PC-3 (cell line): ENCODE results near the gene DGKI. TPM values are rescaled to one million over a fixed set of nuclear protein-coding genes. Genes with fewer than 3 reads are reported as not detected.

Source experiments
- ATAC-seq: fragments of 200-7000 bp; cut with Tn5 transposase; 2 replicates; pipeline ENCODE4 v1.9.1; 2020; ENCODE audit warnings: mild to moderate bottlenecking, moderate library complexity
- BruUV-seq: library from RNA; stranded (reverse); fragments of 400-500 nt; replicated peaks from 2 replicates; lab custom pipeline; 2021; lab: Mats Ljungman, UMichigan
- CTCF ChIA-PET: fragments of 300-600 bp; sonication (Branson Sonifier 250); formaldehyde crosslinking; loops from one replicate; lab custom pipeline; 2022; ENCODE audit warnings: antibody characterized with exemption; lab: Charles Lee
- POLR2A ChIA-PET: fragments of 300-600 bp; sonication (Branson Sonifier 250); formaldehyde crosslinking; loops from one replicate; lab custom pipeline; 2022; ENCODE audit warnings: antibody characterized with exemption; ENCODE audit not compliant: unreplicated experiment; lab: Charles Lee
- DNase-seq: peaks from one replicate; pipeline ENCODE4 v3.0.0-alpha.2; 2015
- H2AFZ ChIP-seq: fragments of 300-600 bp; sonication (generic); 2 replicates; pipeline ENCODE4 v1.6.0; 2016; ENCODE audit warnings: antibody characterized with exemption, low read length
- H3F3A ChIP-seq: fragments of 300-600 bp; sonication (generic); one replicate; pipeline ENCODE4 v1.6.0; 2017; ENCODE audit warnings: antibody characterized with exemption, low read length, control low read depth, mild to moderate bottlenecking; ENCODE audit not compliant: unreplicated experiment
- H3K27ac ChIP-seq: fragments of 300-600 bp; sonication (generic); 2 replicates; pipeline ENCODE4 v1.5.1; 2016; ENCODE audit warnings: mild to moderate bottlenecking, low read length
- H3K27me3 ChIP-seq: fragments of 300-600 bp; sonication (generic); 2 replicates; pipeline ENCODE4 v1.6.1; 2016; ENCODE audit warnings: low read length, mixed read lengths
- H3K36me3 ChIP-seq: fragments of 300-600 bp; sonication (generic); 2 replicates; pipeline ENCODE4 v1.6.1; 2016; ENCODE audit warnings: low read depth, mixed run types, low read length, mixed read lengths
- H3K4me1 ChIP-seq: fragments of 300-600 bp; sonication (generic); 2 replicates; pipeline ENCODE4 v1.5.1; 2016; ENCODE audit warnings: low read length; ENCODE audit not compliant: insufficient read depth
- H3K4me2 ChIP-seq: fragments of 300-600 bp; sonication (generic); 2 replicates; pipeline ENCODE4 v1.6.0; 2016; ENCODE audit warnings: low read length
- H3K4me3 ChIP-seq: fragments of 300-600 bp; sonication (generic); 2 replicates; pipeline ENCODE4 v1.5.1; 2016; ENCODE audit warnings: mild to moderate bottlenecking, low read length, mixed read lengths
- H3K79me2 ChIP-seq: fragments of 300-600 bp; sonication (generic); 2 replicates; pipeline ENCODE4 v1.6.1; 2017; ENCODE audit warnings: low read length, mixed read lengths
- H3K9ac ChIP-seq: fragments of 300-600 bp; sonication (generic); 2 replicates; pipeline ENCODE4 v1.6.0; 2016; ENCODE audit warnings: mild to moderate bottlenecking, low read length
- H3K9me2 ChIP-seq: fragments of 300-600 bp; sonication (generic); replicated peaks from 2 replicates; pipeline ENCODE4 v1.6.1; 2016; ENCODE audit warnings: mixed run types, low read length, mixed read lengths
- H3K9me3 ChIP-seq: fragments of 300-600 bp; sonication (generic); 2 replicates; pipeline ENCODE4 v1.6.1; 2016; ENCODE audit warnings: low read length, mixed read lengths
- H4K20me1 ChIP-seq: fragments of 300-600 bp; sonication (generic); 2 replicates; pipeline ENCODE4 v1.6.1; 2016; ENCODE audit warnings: low read length, mixed read lengths
- EZH2 ChIP-seq: fragments of 300-600 bp; sonication (generic); IDR thresholded peaks from one replicate; pipeline ENCODE4 v1.6.1; 2017; ENCODE audit warnings: antibody characterized with exemption, mild to moderate bottlenecking, low read length; ENCODE audit not compliant: unreplicated experiment
- EZH2phosphoT487 ChIP-seq: fragments of 300-600 bp; sonication (generic); IDR thresholded peaks from 2 replicates; pipeline ENCODE4 v1.6.1; 2018; ENCODE audit warnings: mild to moderate bottlenecking, antibody characterized with exemption, low read length, borderline replicate concordance
- intact Hi-C: fragments of 100-400 bp; cut with micrococcal nuclease; formaldehyde crosslinking; loops from 2 replicates; pipeline ENCODE4 v1.9.0; 2023
- total RNA-seq: library from RNA; depleted of rRNA; stranded (reverse); fragments of >200 nt; gene quantifications from 2 replicates; pipeline ENCODE4 v1.2.3, GENCODE V29; 2014
- TF ChIP-seq, protein P1 (sequence below): fragments of 300-600 bp; sonication (generic); conservative IDR thresholded peaks from 2 replicates; pipeline ENCODE4 v1.5.1; 2017; ENCODE audit warnings: antibody characterized with exemption, low read depth, mild to moderate bottlenecking, low read length

Gene DGKI
- total RNA-seq, 1 experiment from 2014 or later = not detected

DNA sequence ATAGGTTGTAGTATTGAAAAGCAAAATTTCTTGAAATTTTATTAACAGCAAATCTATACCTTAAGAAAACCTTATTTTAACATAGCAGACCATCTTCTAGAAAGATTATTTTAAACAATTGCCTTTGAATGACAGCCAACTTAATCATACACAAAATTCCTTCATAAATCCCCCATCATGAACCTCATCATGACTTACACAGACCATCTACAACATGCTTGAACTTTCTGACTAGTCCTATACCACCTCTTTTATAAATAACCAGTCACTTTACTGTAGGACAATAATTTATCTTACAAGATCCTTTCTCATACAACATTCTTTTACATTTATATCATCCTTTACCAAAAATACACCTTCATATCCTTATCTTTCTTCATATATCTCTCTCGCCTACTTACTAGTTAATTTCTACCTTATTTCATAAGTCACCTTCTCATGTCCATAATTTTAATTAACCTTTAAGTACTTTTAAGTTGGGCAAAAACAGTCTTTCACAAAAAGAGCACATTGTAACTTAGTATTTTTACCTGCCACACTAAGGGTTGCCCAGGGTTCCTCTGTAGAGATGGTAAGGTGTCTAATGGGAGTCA, 486.6 kb downstream of the DGKI start:
- ChIA-PET CTCF (no interaction called here), POLR2A (no interaction called here)
- H3K4me3 ChIP-seq = no peak overlapping the region
- no peaks in the 10 kb centered on the region for H3K27me3 ChIP-seq
- TF ChIP-seq, protein P1, sequence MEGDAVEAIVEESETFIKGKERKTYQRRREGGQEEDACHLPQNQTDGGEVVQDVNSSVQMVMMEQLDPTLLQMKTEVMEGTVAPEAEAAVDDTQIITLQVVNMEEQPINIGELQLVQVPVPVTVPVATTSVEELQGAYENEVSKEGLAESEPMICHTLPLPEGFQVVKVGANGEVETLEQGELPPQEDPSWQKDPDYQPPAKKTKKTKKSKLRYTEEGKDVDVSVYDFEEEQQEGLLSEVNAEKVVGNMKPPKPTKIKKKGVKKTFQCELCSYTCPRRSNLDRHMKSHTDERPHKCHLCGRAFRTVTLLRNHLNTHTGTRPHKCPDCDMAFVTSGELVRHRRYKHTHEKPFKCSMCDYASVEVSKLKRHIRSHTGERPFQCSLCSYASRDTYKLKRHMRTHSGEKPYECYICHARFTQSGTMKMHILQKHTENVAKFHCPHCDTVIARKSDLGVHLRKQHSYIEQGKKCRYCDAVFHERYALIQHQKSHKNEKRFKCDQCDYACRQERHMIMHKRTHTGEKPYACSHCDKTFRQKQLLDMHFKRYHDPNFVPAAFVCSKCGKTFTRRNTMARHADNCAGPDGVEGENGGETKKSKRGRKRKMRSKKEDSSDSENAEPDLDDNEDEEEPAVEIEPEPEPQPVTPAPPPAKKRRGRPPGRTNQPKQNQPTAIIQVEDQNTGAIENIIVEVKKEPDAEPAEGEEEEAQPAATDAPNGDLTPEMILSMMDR = no peak
- intact Hi-C loops = no loop called here
- DNase-seq (peak; percentile 15), ATAC-seq (no peak)
- no peaks in the 10 kb centered on the region for H4K20me1 ChIP-seq
- H3F3A ChIP-seq = no peaks in the 10 kb centered on the region
- peaks cover 18% of the 10 kb centered on the region for H3K9me3 ChIP-seq
- H3K79me2 ChIP-seq = no peaks in the 10 kb centered on the region
- H3K36me3 ChIP-seq = no peaks in the 10 kb centered on the region
- no peak overlapping the region for H3K27ac ChIP-seq
- H3K4me2 ChIP-seq = no peak overlapping the region
- H3K9me2 ChIP-seq = no peaks in the 10 kb centered on the region
- H3K4me1 ChIP-seq = no peaks in the 10 kb centered on the region
- no peak overlapping the region for H2AFZ ChIP-seq
- BruUV-seq = no TSS peak
- no peak overlapping the region for H3K9ac ChIP-seq

DNA sequence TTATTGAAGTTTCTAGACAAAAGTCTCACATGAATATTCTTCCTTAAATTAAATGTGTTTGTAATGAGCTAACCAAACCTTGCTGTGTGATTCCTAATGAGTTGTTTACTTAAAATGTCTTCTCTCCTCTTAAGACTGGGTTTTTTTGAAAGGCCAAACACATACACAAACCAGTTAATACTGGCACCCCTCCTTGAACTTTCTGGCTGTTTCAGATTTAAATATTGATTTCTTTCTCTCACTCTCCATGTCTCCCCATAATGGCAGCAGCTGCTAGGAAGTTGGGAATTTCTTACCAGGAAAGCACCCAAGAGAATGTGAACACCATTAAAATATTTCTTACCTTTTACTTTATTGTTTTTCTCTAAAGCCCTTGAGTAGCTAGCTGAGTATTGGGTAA, 491.8 kb downstream of the DGKI start:
- peaks cover 20% of the 10 kb centered on the region; the same call in 1 of the 2 replicates for H3K27me3 ChIP-seq
- ChIA-PET POLR2A (no interaction called here), CTCF (no interaction called here)
- H4K20me1 ChIP-seq = no peaks in the 10 kb centered on the region
- intact Hi-C loops = no loop called here
- H3K9me2 ChIP-seq = no peaks in the 10 kb centered on the region
- H3K4me2 ChIP-seq = no peak overlapping the region
- ATAC-seq (no peak), DNase-seq (no peak)
- no peak overlapping the region for H3K9ac ChIP-seq
- TF ChIP-seq, protein P1 = no peak
- no peak for TF ChIP-seq EZH2
- no peak for TF ChIP-seq EZH2phosphoT487
- H3K4me3 ChIP-seq = no peak overlapping the region
- no peaks in the 10 kb centered on the region for H3K79me2 ChIP-seq
- no peaks in the 10 kb centered on the region for H3K4me1 ChIP-seq
- H3F3A ChIP-seq = no peaks in the 10 kb centered on the region
- H3K27ac ChIP-seq = no peak overlapping the region
- no TSS peak for BruUV-seq
- peaks cover 12% of the 10 kb centered on the region for H3K9me3 ChIP-seq
- H3K36me3 ChIP-seq = no peaks in the 10 kb centered on the region
- H2AFZ ChIP-seq = no peak overlapping the region

DNA sequence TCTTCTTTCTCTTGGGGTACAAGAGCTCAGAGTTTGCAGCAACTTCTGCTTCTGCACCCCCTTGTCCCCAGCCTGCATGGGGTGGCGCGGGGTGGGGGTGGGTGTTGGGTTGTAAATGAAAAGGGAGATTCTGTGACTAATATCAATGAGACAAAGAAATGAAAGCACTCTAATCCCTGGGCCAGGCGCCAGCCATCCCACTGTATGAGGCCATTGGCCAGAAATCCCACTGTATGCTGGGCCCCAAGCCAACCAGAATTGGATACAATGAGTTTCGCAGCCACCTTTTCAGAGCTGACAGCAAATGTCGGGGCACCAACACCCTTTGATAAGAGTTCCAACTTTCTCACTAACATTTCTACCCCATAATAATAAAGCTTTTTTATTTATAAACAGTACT, 492.4 kb downstream of the DGKI start:
- no peak for ATAC-seq
- CTCF ChIA-PET = no interaction called here
- BruUV-seq = no TSS peak

More for the DNA sequence above, 492.4 kb downstream of the DGKI start:
- no peak overlapping the region for H2AFZ ChIP-seq
- POLR2A ChIA-PET = no interaction called here
- intact Hi-C loops = no loop called here
- no peak for TF ChIP-seq EZH2
- TF ChIP-seq, protein P1 = no peak
- TF ChIP-seq EZH2phosphoT487 = no peak
- no peaks in the 10 kb centered on the region for H3F3A ChIP-seq
- no peak overlapping the region for H3K9ac ChIP-seq
- H3K79me2 ChIP-seq = no peaks in the 10 kb centered on the region
- H4K20me1 ChIP-seq = no peaks in the 10 kb centered on the region
- H3K9me3 ChIP-seq = peaks cover 6% of the 10 kb centered on the region
- no peak overlapping the region for H3K4me2 ChIP-seq
- H3K9me2 ChIP-seq = no peaks in the 10 kb centered on the region
- no peak for DNase-seq
- no peaks in the 10 kb centered on the region for H3K4me1 ChIP-seq
- H3K27ac ChIP-seq = no peak overlapping the region
- H3K27me3 ChIP-seq = peaks cover 20% of the 10 kb centered on the region; the same call in 1 of the 2 replicates
- no peak overlapping the region for H3K4me3 ChIP-seq
- H3K36me3 ChIP-seq = no peaks in the 10 kb centered on the region
